Left kidney (tissue), 8 donors: ENCODE data around the gene NAT9. TPM values are rescaled to one million over a fixed set of nuclear protein-coding genes. Genes with fewer than 3 reads are reported as not detected.

Experiments
- DNase-seq: peaks from one replicate; pipeline ENCODE4 v3.0.0-alpha.2; 2013
- long read RNA-seq, 8 donors: transcript quantifications; one replicate each; lab custom pipeline, GENCODE V29; 2026
- polyA plus RNA-seq: library from polyadenylated mRNA; unstranded; fragments of 120-200 nt; gene quantifications from one replicate; pipeline ENCODE4 v1.2.1, GENCODE V29; 2013; ENCODE audit not compliant: insufficient read length

The NAT9 gene
- polyA plus RNA-seq, result 46.7 TPM
- long read RNA-seq, donor 1, transcript NAT9-210 (7 exons, 1,860 nt), result major isoform, 5 of 12 reads
- long read RNA-seq, donor 1, partial matches to known transcripts, result 0 of 12 reads
- long read RNA-seq, donor 1, other reads (novel, unspliced or antisense), result 0 of 12 reads
- long read RNA-seq, donor 2, partial matches to known transcripts, result 14 of 26 reads
- long read RNA-seq, donor 2, other reads (novel, unspliced or antisense), result 0 of 26 reads
- long read RNA-seq, donor 3, partial matches to known transcripts, result 0 of 3 reads
- long read RNA-seq, donor 3, other reads (novel, unspliced or antisense), result 0 of 3 reads
- long read RNA-seq, donor 4, result 0 reads
- long read RNA-seq, donor 5, transcript NAT9-201 (7 exons, 1,875 nt), result minor isoform, 5 of 19 reads
- long read RNA-seq, donor 5, transcript NAT9-210 (7 exons, 1,860 nt), result major isoform, 8 of 19 reads
- long read RNA-seq, donor 5, partial matches to known transcripts, result 0 of 19 reads
- long read RNA-seq, donor 5, other reads (novel, unspliced or antisense), result 0 of 19 reads
- long read RNA-seq, donor 6, partial matches to known transcripts, result 0 of 7 reads
- long read RNA-seq, donor 6, other reads (novel, unspliced or antisense), result 0 of 7 reads
- long read RNA-seq, donor 7, transcript NAT9-210 (7 exons, 1,860 nt), result major isoform, 7 of 15 reads
- long read RNA-seq, donor 7, partial matches to known transcripts, result 0 of 15 reads
- long read RNA-seq, donor 7, other reads (novel, unspliced or antisense), result 0 of 15 reads
- long read RNA-seq, donor 8, partial matches to known transcripts, result 0 of 3 reads
- long read RNA-seq, donor 8, other reads (novel, unspliced or antisense), result 0 of 3 reads

GRCh38 chr17:74776044-74776962, at the start of gene NAT9:
NAT9 (minus strand) TSS chr17:74776345; CDS start chr17:74775698, 647 bp downstream.
- peak; percentile 94 for DNase-seq

GRCh38 chr17:74824961-74825627, 48.9 kb upstream of the NAT9 start:
- no peak for DNase-seq

- DNase-seq, result no peak
Measured at GRCh38 chr17:74822939-74823367, 46.8 kb upstream of the NAT9 start.

- no peak for DNase-seq
Measured at GRCh38 chr17:74822335-74822938, 46.3 kb upstream of the NAT9 start.

GRCh38 chr17:74821655-74822334, 45.6 kb upstream of the NAT9 start:
- no peak for DNase-seq

- DNase-seq, result no peak
Measured at GRCh38 chr17:74819801-74820436, 43.8 kb upstream of the NAT9 start.

GRCh38 chr17:74818291-74818938, 42.3 kb upstream of the NAT9 start:
- no peak for DNase-seq

- DNase-seq, result no peak
Measured at GRCh38 chr17:74816905-74817620, 40.9 kb upstream of the NAT9 start.

- no peak for DNase-seq
Measured at GRCh38 chr17:74815550-74816370, 39.6 kb upstream of the NAT9 start.

- no peak for DNase-seq
Measured at GRCh38 chr17:74815067-74815466, 38.9 kb upstream of the NAT9 start.

GRCh38 chr17:74814453-74814852, 38.3 kb upstream of the NAT9 start:
- no peak for DNase-seq

- peak; percentile 74 for DNase-seq
Measured at GRCh38 chr17:74812109-74813009, 36.2 kb upstream of the NAT9 start.

- no peak for DNase-seq
Measured at GRCh38 chr17:74810699-74811485, 34.7 kb upstream of the NAT9 start.

GRCh38 chr17:74808714-74809430, 32.7 kb upstream of the NAT9 start:
- DNase-seq, result no peak

- no peak for DNase-seq
Measured at GRCh38 chr17:74807925-74808324, 31.8 kb upstream of the NAT9 start.
